ENCODE data around the gene KSR2.
A peak's percentile ranks its signal among the peaks of the same experiment; 100 is the strongest.

KSR2 gene

DNA sequence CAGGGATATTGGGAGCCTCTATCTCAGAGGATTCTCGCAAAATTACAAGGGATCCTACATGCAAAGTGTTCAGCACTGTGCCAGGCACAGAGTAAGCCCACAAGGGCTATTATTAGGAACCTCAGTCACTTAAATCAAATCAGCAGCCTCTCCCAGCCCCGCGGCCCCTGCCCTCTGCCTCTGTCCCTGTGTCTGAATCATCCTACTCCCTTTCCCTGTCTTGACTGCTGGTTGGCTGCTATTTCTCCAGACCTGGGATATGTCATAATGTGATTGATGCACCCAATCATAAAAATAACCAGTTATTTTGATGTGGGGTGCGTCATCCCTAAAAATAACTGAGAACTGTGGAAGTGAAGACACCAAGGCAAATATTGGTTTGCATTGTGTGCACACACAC lies 176.3 kb downstream of the KSR2 start:
- H3K36me3 ChIP-seq (ENCODE audit: control insufficient read depth in 2 of 2, insufficient read depth in 1 of 2, low read length in 2 of 2), result no peaks in the 10 kb centered on the region
- no peaks in the 10 kb centered on the region for H3K9me3 ChIP-seq (ENCODE audit: control insufficient read depth, insufficient read depth, low read depth, low read length)
- TF ChIP-seq ZNF521 (tag by site-specific recombination; IDR thresholded peaks at IDR 0.05) (no peak), ZNF146 (tag by site-specific recombination; IDR thresholded peaks at IDR 0.05) (no peak), KLF1 (tag by site-specific recombination; IDR thresholded peaks at IDR 0.05) (no peak), REPIN1 (tag by site-specific recombination; IDR thresholded peaks at IDR 0.05; ENCODE audit: low read depth) (no peak), ZNF266 (tag by site-specific recombination; IDR thresholded peaks at IDR 0.05; ENCODE audit: low read depth) (no peak), ZNF677 (tag by site-specific recombination; IDR thresholded peaks at IDR 0.05) (no peak), CTCF (tag by site-specific recombination; IDR thresholded peaks at IDR 0.05) (no peak), ZNF623 (tag by site-specific recombination; IDR thresholded peaks at IDR 0.05) (no peak)
- CTCF ChIA-PET, result no interaction called here
- POLR2A ChIA-PET, result no interaction called here
- no peak overlapping the region for H3K27ac ChIP-seq (ENCODE audit: extremely low read depth, low read depth, low read length)
- H3K4me3 ChIP-seq (ENCODE audit: low read depth, low read length), result no peak overlapping the region
- H3K4me1 ChIP-seq (ENCODE audit: control insufficient read depth, insufficient read depth, low read length), result no peaks in the 10 kb centered on the region

GRCh38 chr12:117790948-117791347 lies 177.8 kb downstream of the KSR2 start:
- no peaks in the 10 kb centered on the region for H3K4me1 ChIP-seq (ENCODE audit: control insufficient read depth, insufficient read depth, low read length)
- no peaks in the 10 kb centered on the region for H3K36me3 ChIP-seq (ENCODE audit: control insufficient read depth in 2 of 2, insufficient read depth in 1 of 2, low read length in 2 of 2)
- ChIA-PET POLR2A (no interaction called here), CTCF (interaction anchor here (1.1 kb wide), 1 partner anchor 555 kb away, joined by 3 read pairs; no protein-coding TSS in a partner anchor)
- H3K27ac ChIP-seq (ENCODE audit: extremely low read depth, low read depth, low read length), result no peak overlapping the region
- no peaks in the 10 kb centered on the region for H3K9me3 ChIP-seq (ENCODE audit: control insufficient read depth, insufficient read depth, low read depth, low read length)
- TF ChIP-seq GLI4 (tag by site-specific recombination; IDR thresholded peaks at IDR 0.05), result no peak
- TF ChIP-seq ZNF157 (tag by site-specific recombination; IDR thresholded peaks at IDR 0.05), result no peak
- peak; percentile 51; the same call in 1 of the 2 replicates for TF ChIP-seq SCRT1 (tag by site-specific recombination; IDR thresholded peaks at IDR 0.05; ENCODE audit: borderline replicate concordance)
- peak; percentile 78 for TF ChIP-seq SCRT2 (tag by site-specific recombination; IDR thresholded peaks at IDR 0.05)
- TF ChIP-seq, protein P1, sequence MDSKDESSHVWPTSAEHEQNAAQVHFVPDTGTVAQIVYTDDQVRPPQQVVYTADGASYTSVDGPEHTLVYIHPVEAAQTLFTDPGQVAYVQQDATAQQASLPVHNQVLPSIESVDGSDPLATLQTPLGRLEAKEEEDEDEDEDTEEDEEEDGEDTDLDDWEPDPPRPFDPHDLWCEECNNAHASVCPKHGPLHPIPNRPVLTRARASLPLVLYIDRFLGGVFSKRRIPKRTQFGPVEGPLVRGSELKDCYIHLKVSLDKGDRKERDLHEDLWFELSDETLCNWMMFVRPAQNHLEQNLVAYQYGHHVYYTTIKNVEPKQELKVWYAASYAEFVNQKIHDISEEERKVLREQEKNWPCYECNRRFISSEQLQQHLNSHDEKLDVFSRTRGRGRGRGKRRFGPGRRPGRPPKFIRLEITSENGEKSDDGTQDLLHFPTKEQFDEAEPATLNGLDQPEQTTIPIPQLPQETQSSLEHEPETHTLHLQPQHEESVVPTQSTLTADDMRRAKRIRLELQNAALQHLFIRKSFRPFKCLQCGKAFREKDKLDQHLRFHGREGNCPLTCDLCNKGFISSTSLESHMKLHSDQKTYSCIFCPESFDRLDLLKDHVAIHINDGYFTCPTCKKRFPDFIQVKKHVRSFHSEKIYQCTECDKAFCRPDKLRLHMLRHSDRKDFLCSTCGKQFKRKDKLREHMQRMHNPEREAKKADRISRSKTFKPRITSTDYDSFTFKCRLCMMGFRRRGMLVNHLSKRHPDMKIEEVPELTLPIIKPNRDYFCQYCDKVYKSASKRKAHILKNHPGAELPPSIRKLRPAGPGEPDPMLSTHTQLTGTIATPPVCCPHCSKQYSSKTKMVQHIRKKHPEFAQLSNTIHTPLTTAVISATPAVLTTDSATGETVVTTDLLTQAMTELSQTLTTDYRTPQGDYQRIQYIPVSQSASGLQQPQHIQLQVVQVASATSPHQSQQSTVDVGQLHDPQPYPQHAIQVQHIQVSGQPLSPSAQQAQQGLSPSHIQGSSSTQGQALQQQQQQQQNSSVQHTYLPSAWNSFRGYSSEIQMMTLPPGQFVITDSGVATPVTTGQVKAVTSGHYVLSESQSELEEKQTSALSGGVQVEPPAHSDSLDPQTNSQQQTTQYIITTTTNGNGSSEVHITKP (tag by site-specific recombination; IDR thresholded peaks at IDR 0.05), result no peak
- TF ChIP-seq ZNF701 (tag by site-specific recombination; IDR thresholded peaks at IDR 0.05), result no peak
- TF ChIP-seq ZNF16 (tag by site-specific recombination; IDR thresholded peaks at IDR 0.05; ENCODE audit: low read depth), result 0 out of 2 replicates have a peak, but pooled peaks have one; percentile 28
- H3K4me3 ChIP-seq (ENCODE audit: low read depth, low read length), result no peak overlapping the region

DNA sequence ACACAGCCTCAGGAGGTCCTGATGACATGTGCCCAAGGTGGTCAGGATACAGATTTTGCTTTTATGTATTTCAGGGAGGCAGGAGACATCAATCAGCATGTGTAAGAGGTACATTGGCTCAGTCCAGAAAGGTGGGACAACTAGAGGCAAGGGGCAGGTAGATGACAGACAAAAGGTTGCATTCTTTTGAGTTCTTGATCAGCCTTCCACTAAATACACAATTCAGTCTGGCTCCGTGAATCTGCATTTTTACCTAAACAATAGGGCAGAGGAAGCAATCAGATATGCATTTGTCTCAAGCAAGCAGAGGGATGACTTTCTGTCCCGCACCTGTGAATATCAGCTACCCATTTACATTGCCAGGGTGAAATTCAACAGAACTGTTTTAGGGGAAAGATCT lies 178.6 kb downstream of the KSR2 start:
- no peak overlapping the region for H3K27ac ChIP-seq (ENCODE audit: extremely low read depth, low read depth, low read length)
- H3K36me3 ChIP-seq (ENCODE audit: control insufficient read depth in 2 of 2, insufficient read depth in 1 of 2, low read length in 2 of 2), result no peaks in the 10 kb centered on the region
- CTCF ChIA-PET, result no interaction called here
- H3K4me1 ChIP-seq (ENCODE audit: control insufficient read depth, insufficient read depth, low read length), result no peaks in the 10 kb centered on the region
- H3K9me3 ChIP-seq (ENCODE audit: control insufficient read depth, insufficient read depth, low read depth, low read length), result no peaks in the 10 kb centered on the region
- POLR2A ChIA-PET, result no interaction called here
- H3K4me3 ChIP-seq (ENCODE audit: low read depth, low read length), result no peak overlapping the region
- TF ChIP-seq ZNF514 (tag by site-specific recombination; IDR thresholded peaks at IDR 0.05), result no peak
- TF ChIP-seq, protein P2, sequence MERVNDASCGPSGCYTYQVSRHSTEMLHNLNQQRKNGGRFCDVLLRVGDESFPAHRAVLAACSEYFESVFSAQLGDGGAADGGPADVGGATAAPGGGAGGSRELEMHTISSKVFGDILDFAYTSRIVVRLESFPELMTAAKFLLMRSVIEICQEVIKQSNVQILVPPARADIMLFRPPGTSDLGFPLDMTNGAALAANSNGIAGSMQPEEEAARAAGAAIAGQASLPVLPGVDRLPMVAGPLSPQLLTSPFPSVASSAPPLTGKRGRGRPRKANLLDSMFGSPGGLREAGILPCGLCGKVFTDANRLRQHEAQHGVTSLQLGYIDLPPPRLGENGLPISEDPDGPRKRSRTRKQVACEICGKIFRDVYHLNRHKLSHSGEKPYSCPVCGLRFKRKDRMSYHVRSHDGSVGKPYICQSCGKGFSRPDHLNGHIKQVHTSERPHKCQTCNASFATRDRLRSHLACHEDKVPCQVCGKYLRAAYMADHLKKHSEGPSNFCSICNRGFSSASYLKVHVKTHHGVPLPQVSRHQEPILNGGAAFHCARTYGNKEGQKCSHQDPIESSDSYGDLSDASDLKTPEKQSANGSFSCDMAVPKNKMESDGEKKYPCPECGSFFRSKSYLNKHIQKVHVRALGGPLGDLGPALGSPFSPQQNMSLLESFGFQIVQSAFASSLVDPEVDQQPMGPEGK (tag by site-specific recombination; IDR thresholded peaks at IDR 0.05), result no peak
- TF ChIP-seq PRDM6 (tag by site-specific recombination; IDR thresholded peaks at IDR 0.05), result no peak
- no peak for TF ChIP-seq ZNF747 (tag by site-specific recombination; IDR thresholded peaks at IDR 0.05)
- TF ChIP-seq, protein P3, sequence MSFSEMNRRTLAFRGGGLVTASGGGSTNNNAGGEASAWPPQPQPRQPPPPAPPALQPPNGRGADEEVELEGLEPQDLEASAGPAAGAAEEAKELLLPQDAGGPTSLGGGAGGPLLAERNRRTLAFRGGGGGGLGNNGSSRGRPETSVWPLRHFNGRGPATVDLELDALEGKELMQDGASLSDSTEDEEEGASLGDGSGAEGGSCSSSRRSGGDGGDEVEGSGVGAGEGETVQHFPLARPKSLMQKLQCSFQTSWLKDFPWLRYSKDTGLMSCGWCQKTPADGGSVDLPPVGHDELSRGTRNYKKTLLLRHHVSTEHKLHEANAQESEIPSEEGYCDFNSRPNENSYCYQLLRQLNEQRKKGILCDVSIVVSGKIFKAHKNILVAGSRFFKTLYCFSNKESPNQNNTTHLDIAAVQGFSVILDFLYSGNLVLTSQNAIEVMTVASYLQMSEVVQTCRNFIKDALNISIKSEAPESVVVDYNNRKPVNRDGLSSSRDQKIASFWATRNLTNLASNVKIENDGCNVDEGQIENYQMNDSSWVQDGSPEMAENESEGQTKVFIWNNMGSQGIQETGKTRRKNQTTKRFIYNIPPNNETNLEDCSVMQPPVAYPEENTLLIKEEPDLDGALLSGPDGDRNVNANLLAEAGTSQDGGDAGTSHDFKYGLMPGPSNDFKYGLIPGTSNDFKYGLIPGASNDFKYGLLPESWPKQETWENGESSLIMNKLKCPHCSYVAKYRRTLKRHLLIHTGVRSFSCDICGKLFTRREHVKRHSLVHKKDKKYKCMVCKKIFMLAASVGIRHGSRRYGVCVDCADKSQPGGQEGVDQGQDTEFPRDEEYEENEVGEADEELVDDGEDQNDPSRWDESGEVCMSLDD (tag by site-specific recombination; IDR thresholded peaks at IDR 0.05), result no peak
- no peak for TF ChIP-seq ZBTB21 (tag by site-specific recombination; IDR thresholded peaks at IDR 0.05)

Measured in HEK293 (cell line).